Measurements from ENCODE around the gene EVL.
A peak's percentile ranks its signal among the peaks of the same experiment; 100 is the strongest.
"Not testable (repeated sequence)": the region's sequence is repeated elsewhere in the genome, so short reads cannot be mapped to it uniquely, and the experiment has no call there.

The EVL gene

GRCh38 chr14:100152091-100152490, 86.9 kb downstream of the EVL start:
- no peak for DNase-seq (ENCODE audit: insufficient read length, low spot score)
- TF ChIP-seq TAF1 (IDR thresholded peaks at IDR 0.05; ENCODE audit: low read depth, low read length) (no peak), POU2F2 (IDR thresholded peaks at IDR 0.05; ENCODE audit: low read depth, low read length) (no peak), SPI1 (IDR thresholded peaks at IDR 0.05; ENCODE audit: low read depth, low read length) (no peak), PAX5 (IDR thresholded peaks at IDR 0.05; ENCODE audit: insufficient read depth, low read length, severe bottlenecking) (no peak), POLR2AphosphoS5 (IDR thresholded peaks at IDR 0.05; ENCODE audit: low read depth, low read length) (no peak), POLR2A (IDR thresholded peaks at IDR 0.05; ENCODE audit: low read depth, low read length) (no peak)
- no peak for FAIRE-seq

GRCh38 chr14:100153560-100153959, 88.3 kb downstream of the EVL start:
- DNase-seq (ENCODE audit: insufficient read length, low spot score), result no peak
- no peak for TF ChIP-seq POLR2A (IDR thresholded peaks at IDR 0.05; ENCODE audit: low read depth, low read length)
- TF ChIP-seq TAF1 (IDR thresholded peaks at IDR 0.05; ENCODE audit: low read depth, low read length), result no peak
- no peak for TF ChIP-seq SPI1 (IDR thresholded peaks at IDR 0.05; ENCODE audit: low read depth, low read length)
- no peak for TF ChIP-seq PAX5 (IDR thresholded peaks at IDR 0.05; ENCODE audit: insufficient read depth, low read length, severe bottlenecking)
- TF ChIP-seq POLR2AphosphoS5 (IDR thresholded peaks at IDR 0.05; ENCODE audit: low read depth, low read length), result no peak
- no peak for FAIRE-seq

GRCh38 chr14:100155049-100155621, 89.9 kb downstream of the EVL start:
- DNase-seq (ENCODE audit: insufficient read length, low spot score) (no peak), FAIRE-seq (peak; percentile 57)

GRCh38 chr14:100155756-100156616, 90.8 kb downstream of the EVL start:
- DNase-seq (ENCODE audit: insufficient read length, low spot score) (no peak), FAIRE-seq (no peak)
- TF ChIP-seq POU2F2 (IDR thresholded peaks at IDR 0.05; ENCODE audit: low read depth, low read length), result no peak
- TF ChIP-seq POLR2AphosphoS5 (IDR thresholded peaks at IDR 0.05; ENCODE audit: low read depth, low read length), result no peak
- no peak for TF ChIP-seq PAX5 (IDR thresholded peaks at IDR 0.05; ENCODE audit: insufficient read depth, low read length, severe bottlenecking)
- TF ChIP-seq SPI1 (IDR thresholded peaks at IDR 0.05; ENCODE audit: low read depth, low read length), result no peak

More at GRCh38 chr14:100155049-100155621, 89.9 kb downstream of the EVL start:
- TF ChIP-seq SPI1 (IDR thresholded peaks at IDR 0.05; ENCODE audit: low read depth, low read length) (no peak), POU2F2 (IDR thresholded peaks at IDR 0.05; ENCODE audit: low read depth, low read length) (no peak), PAX5 (IDR thresholded peaks at IDR 0.05; ENCODE audit: insufficient read depth, low read length, severe bottlenecking) (no peak), TAF1 (IDR thresholded peaks at IDR 0.05; ENCODE audit: low read depth, low read length) (no peak), POLR2A (IDR thresholded peaks at IDR 0.05; ENCODE audit: low read depth, low read length) (no peak), POLR2AphosphoS5 (IDR thresholded peaks at IDR 0.05; ENCODE audit: low read depth, low read length) (no peak)

- TF ChIP-seq SPI1 (IDR thresholded peaks at IDR 0.05; ENCODE audit: low read depth, low read length) (no peak), POU2F2 (IDR thresholded peaks at IDR 0.05; ENCODE audit: low read depth, low read length) (no peak), POLR2A (IDR thresholded peaks at IDR 0.05; ENCODE audit: low read depth, low read length) (no peak), POLR2AphosphoS5 (IDR thresholded peaks at IDR 0.05; ENCODE audit: low read depth, low read length) (no peak), PAX5 (IDR thresholded peaks at IDR 0.05; ENCODE audit: insufficient read depth, low read length, severe bottlenecking) (no peak), TAF1 (IDR thresholded peaks at IDR 0.05; ENCODE audit: low read depth, low read length) (no peak)
- DNase-seq (ENCODE audit: insufficient read length, low spot score), result no peak
- no peak for FAIRE-seq
Observed at GRCh38 chr14:100156776-100157175, 91.6 kb downstream of the EVL start.

- not testable (repeated sequence) for DNase-seq (ENCODE audit: insufficient read length, low spot score); FAIRE-seq
Observed at GRCh38 chr14:100157548-100158232, 92.5 kb downstream of the EVL start.

- TF ChIP-seq POU2F2 (IDR thresholded peaks at IDR 0.05; ENCODE audit: low read depth, low read length) (no peak), POLR2AphosphoS5 (IDR thresholded peaks at IDR 0.05; ENCODE audit: low read depth, low read length) (no peak), PAX5 (IDR thresholded peaks at IDR 0.05; ENCODE audit: insufficient read depth, low read length, severe bottlenecking) (no peak), POLR2A (IDR thresholded peaks at IDR 0.05; ENCODE audit: low read depth, low read length) (no peak), TAF1 (IDR thresholded peaks at IDR 0.05; ENCODE audit: low read depth, low read length) (no peak), SPI1 (IDR thresholded peaks at IDR 0.05; ENCODE audit: low read depth, low read length) (no peak)
- DNase-seq (ENCODE audit: insufficient read length, low spot score) (no peak), FAIRE-seq (no peak)
Observed at GRCh38 chr14:100158566-100159093, 93.4 kb downstream of the EVL start.

GRCh38 chr14:100159094-100159864, 94.1 kb downstream of the EVL start, which contains the start of gene DEGS2:
Gene DEGS2 (minus strand): TSS chr14:100159645. CDS start chr14:100159587, 58 bp downstream.
- DNase-seq (ENCODE audit: insufficient read length, low spot score) (peak; percentile 79), FAIRE-seq (peak; percentile 87)
- no peak for TF ChIP-seq SPI1 (IDR thresholded peaks at IDR 0.05; ENCODE audit: low read depth, low read length)
- TF ChIP-seq POLR2A (IDR thresholded peaks at IDR 0.05; ENCODE audit: low read depth, low read length), result no peak
- no peak for TF ChIP-seq POU2F2 (IDR thresholded peaks at IDR 0.05; ENCODE audit: low read depth, low read length)
- no peak for TF ChIP-seq PAX5 (IDR thresholded peaks at IDR 0.05; ENCODE audit: insufficient read depth, low read length, severe bottlenecking)

Measured in GM12891 (cell line).